Measurements from ENCODE around the gene CERK.

The CERK gene

GRCh38 chr22:46668116-46668515 is 69.9 kb downstream of the CERK start:
- Histone ChIP-seq H3K4me3 (ENCODE audit: low read depth, low read length) (no peak overlapping the region), H3K27me3 (replicated peaks) (no peaks in the 10 kb centered on the region), H3K36me3 (replicated peaks) (no peaks in the 10 kb centered on the region), H3K27ac (no peak overlapping the region)
- no peak for DNase-seq
- in situ Hi-C loops (cut with HindIII; ENCODE audit: low pct_ligation_motif_present, low sequenced_read_pairs) = no loop called here
- TF ChIP-seq, protein P1, sequence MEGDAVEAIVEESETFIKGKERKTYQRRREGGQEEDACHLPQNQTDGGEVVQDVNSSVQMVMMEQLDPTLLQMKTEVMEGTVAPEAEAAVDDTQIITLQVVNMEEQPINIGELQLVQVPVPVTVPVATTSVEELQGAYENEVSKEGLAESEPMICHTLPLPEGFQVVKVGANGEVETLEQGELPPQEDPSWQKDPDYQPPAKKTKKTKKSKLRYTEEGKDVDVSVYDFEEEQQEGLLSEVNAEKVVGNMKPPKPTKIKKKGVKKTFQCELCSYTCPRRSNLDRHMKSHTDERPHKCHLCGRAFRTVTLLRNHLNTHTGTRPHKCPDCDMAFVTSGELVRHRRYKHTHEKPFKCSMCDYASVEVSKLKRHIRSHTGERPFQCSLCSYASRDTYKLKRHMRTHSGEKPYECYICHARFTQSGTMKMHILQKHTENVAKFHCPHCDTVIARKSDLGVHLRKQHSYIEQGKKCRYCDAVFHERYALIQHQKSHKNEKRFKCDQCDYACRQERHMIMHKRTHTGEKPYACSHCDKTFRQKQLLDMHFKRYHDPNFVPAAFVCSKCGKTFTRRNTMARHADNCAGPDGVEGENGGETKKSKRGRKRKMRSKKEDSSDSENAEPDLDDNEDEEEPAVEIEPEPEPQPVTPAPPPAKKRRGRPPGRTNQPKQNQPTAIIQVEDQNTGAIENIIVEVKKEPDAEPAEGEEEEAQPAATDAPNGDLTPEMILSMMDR (IDR thresholded peaks at IDR 0.05; ENCODE audit: low read depth, low read length, missing control alignments) = no peak

- in situ Hi-C loops (cut with HindIII; ENCODE audit: low pct_ligation_motif_present, low sequenced_read_pairs) = no loop called here
- H3K27ac ChIP-seq = no peak overlapping the region
- no peak overlapping the region for H3K4me3 ChIP-seq (ENCODE audit: low read depth, low read length)
- DNase-seq = no peak
- no peaks in the 10 kb centered on the region for H3K27me3 ChIP-seq (replicated peaks)
- H3K36me3 ChIP-seq (replicated peaks) = no peaks in the 10 kb centered on the region
- TF ChIP-seq, protein P1 (IDR thresholded peaks at IDR 0.05; ENCODE audit: low read depth, low read length, missing control alignments) = no peak
These were observed 70.8 kb downstream of the CERK start for GRCh38 chr22:46667245-46667623.

DNA sequence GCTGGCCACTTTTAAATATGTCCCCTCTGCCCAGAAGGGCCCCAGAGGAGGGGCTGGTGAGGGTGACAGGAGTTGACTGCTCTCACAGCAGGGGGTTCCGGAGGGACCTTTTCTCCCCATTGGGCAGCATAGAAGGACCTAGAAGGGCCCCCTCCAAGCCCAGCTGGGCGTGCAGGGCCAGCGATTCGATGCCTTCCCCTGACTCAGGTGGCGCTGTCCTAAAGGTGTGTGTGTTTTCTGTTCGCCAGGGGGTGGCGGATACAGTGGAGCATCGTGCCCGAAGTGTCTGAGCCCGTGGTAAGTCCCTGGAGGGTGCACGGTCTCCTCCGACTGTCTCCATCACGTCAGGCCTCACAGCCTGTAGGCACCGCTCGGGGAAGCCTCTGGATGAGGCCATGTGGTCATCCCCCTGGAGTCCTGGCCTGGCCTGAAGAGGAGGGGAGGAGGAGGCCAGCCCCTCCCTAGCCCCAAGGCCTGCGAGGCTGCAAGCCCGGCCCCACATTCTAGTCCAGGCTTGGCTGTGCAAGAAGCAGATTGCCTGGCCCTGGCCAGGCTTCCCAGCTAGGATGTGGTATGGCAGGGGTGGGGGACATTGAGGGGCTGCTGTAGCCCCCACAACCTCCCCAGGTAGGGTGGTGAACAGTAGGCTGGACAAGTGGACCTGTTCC is 71.3 kb downstream of the CERK start:
- TF ChIP-seq, protein P1 (IDR thresholded peaks at IDR 0.05; ENCODE audit: low read depth, low read length, missing control alignments) = no peak
- H3K36me3 ChIP-seq (replicated peaks) = no peaks in the 10 kb centered on the region
- DNase-seq = no peak
- no peak overlapping the region for H3K27ac ChIP-seq
- H3K27me3 ChIP-seq (replicated peaks) = no peaks in the 10 kb centered on the region
- in situ Hi-C loops (cut with HindIII; ENCODE audit: low pct_ligation_motif_present, low sequenced_read_pairs) = no loop called here
- no peak overlapping the region for H3K4me3 ChIP-seq (ENCODE audit: low read depth, low read length)

DNA sequence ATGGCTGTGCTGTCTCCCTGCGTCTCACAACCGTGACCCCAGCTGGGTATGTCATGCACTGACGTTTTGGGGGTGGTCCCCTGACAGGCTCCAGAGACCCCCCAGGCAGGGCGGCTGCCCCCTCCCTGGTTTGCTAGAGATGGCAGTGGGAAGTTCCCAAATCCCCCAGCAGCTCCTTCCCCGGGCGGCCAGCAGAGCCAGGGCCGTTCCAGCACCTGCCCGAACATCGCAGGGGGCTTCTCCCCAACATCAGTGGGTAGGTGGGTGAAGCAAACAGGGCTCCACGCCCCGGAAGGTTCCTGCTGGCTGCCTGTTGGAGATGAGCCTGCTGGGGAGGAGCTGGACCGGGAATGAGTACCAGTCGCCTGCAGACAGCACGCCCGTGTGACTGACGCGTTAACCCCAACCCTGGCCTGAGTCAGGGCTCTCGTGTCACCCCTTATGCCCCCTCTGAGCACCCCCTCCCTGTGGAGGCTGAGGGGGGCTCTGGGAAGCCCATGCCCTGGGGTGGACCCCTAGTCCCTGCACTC is 72.2 kb downstream of the CERK start:
- in situ Hi-C loops (cut with HindIII; ENCODE audit: low pct_ligation_motif_present, low sequenced_read_pairs) = no loop called here
- no peaks in the 10 kb centered on the region for H3K27me3 ChIP-seq (replicated peaks)
- TF ChIP-seq, protein P1 (IDR thresholded peaks at IDR 0.05; ENCODE audit: low read depth, low read length, missing control alignments) = no peak
- DNase-seq = no peak
- H3K36me3 ChIP-seq (replicated peaks) = no peaks in the 10 kb centered on the region
- H3K4me3 ChIP-seq (ENCODE audit: low read depth, low read length) = no peak overlapping the region
- H3K27ac ChIP-seq = no peak overlapping the region

GRCh38 chr22:46665151-46665695 is 72.8 kb downstream of the CERK start:
- Histone ChIP-seq H3K36me3 (replicated peaks) (no peaks in the 10 kb centered on the region), H3K27ac (no peak overlapping the region), H3K27me3 (replicated peaks) (no peaks in the 10 kb centered on the region), H3K4me3 (ENCODE audit: low read depth, low read length) (no peak overlapping the region)
- TF ChIP-seq, protein P1 (IDR thresholded peaks at IDR 0.05; ENCODE audit: low read depth, low read length, missing control alignments) = no peak
- no peak for DNase-seq
- in situ Hi-C loops (cut with HindIII; ENCODE audit: low pct_ligation_motif_present, low sequenced_read_pairs) = no loop called here
